ENCODE results near the gene MTNR1B.

GRCh38 chr11:93020248-93021046 is 51.0 kb downstream of the MTNR1B start:
- TF ChIP-seq CTCF (conservative IDR thresholded peaks at IDR 0.05), result no peak
- TF ChIP-seq ZFX (IDR thresholded peaks at IDR 0.05), result no peak

Data from C4-2B (cell line).